GM12891 (cell line): ENCODE results near the gene SLC17A9.

Experiments
- PAX5 ChIP-seq: IDR thresholded peaks from 2 replicates; pipeline ENCODE4 v1.6.1; 2011; ENCODE audit warnings: low read length, moderate library complexity, mild to moderate bottlenecking; ENCODE audit not compliant: insufficient read depth, severe bottlenecking
- POLR2AphosphoS5 ChIP-seq: IDR thresholded peaks from 2 replicates; pipeline ENCODE4 v1.6.1; 2011; ENCODE audit warnings: low read depth, low read length, control low read depth
- POU2F2 ChIP-seq: IDR thresholded peaks from 2 replicates; pipeline ENCODE4 v1.6.1; 2011; ENCODE audit warnings: low read depth, mild to moderate bottlenecking, control low read depth, low read length, moderate library complexity
- TAF1 ChIP-seq: IDR thresholded peaks from 2 replicates; pipeline ENCODE4 v1.6.1; 2011; ENCODE audit warnings: low read depth, low read length, control low read depth

- TF ChIP-seq POLR2AphosphoS5 (no peak), PAX5 (no peak), TAF1 (no peak), POU2F2 (no peak)
Measured at GRCh38 chr20:63007646-63008488, 55.4 kb downstream of the SLC17A9 start.
